ENCODE measurements around the gene PAX2. TPM values are rescaled to one million over a fixed set of nuclear protein-coding genes. Genes with fewer than 3 reads are reported as not detected.

The PAX2 gene
- total RNA-seq, 4 donors from 2014 or later, result not detected

GRCh38 chr10:100749309-100750217 is 4.2 kb downstream of the PAX2 start:
- TF ChIP-seq POLR2A (IDR thresholded peaks at IDR 0.05), result no peak
- no peak for TF ChIP-seq CTCF (IDR thresholded peaks at IDR 0.05)
- H3K27me3 ChIP-seq, result peaks cover 42 to 100% (median 63%) of the 10 kb centered on the region in 4 donors
- H3K36me3 ChIP-seq, result no peaks in the 10 kb centered on the region
- no peak for DNase-seq
- H3K4me1 ChIP-seq, result peaks cover 26 to 49% (median 32%) of the 10 kb centered on the region in 3 donors
- H3K27ac ChIP-seq, result no peak overlapping the region
- no peak overlapping the region for H3K4me3 ChIP-seq
- WGBS, 2 donors, result 11 to 16% methylated on average over 32 to 35 of the region's 50 CpGs
- intact Hi-C loops (cut with DNase I), result no loop called here
- H3K9me3 ChIP-seq, result no peaks in the 10 kb centered on the region

GRCh38 chr10:100750291-100751210 is 5.2 kb downstream of the PAX2 start:
- Histone ChIP-seq H3K9me3 (no peaks in the 10 kb centered on the region), H3K4me3 (no peak overlapping the region), H3K4me1 (peaks cover 17 to 39% (median 22%) of the 10 kb centered on the region in 3 donors), H3K27me3 (peaks cover 35 to 100% (median 54%) of the 10 kb centered on the region in 4 donors), H3K36me3 (no peaks in the 10 kb centered on the region), H3K27ac (no peak overlapping the region)
- DNase-seq, result no peak
- intact Hi-C loops (cut with DNase I), result no loop called here
- TF ChIP-seq CTCF (IDR thresholded peaks at IDR 0.05), result no peak
- TF ChIP-seq POLR2A (IDR thresholded peaks at IDR 0.05), result no peak
- WGBS, 2 donors, result 2 to 7% methylated on average over 6 to 14 of the region's 37 CpGs

- no peak overlapping the region for H3K4me3 ChIP-seq
- H3K4me1 ChIP-seq, result peaks cover 10 to 31% (median 14%) of the 10 kb centered on the region in 3 donors
- intact Hi-C loops (cut with DNase I), result no loop called here
- peaks cover 30 to 100% (median 46%) of the 10 kb centered on the region in 4 donors for H3K27me3 ChIP-seq
- no peaks in the 10 kb centered on the region for H3K36me3 ChIP-seq
- TF ChIP-seq CTCF (IDR thresholded peaks at IDR 0.05) (no peak), POLR2A (IDR thresholded peaks at IDR 0.05) (no peak)
- DNase-seq, result no peak
- H3K9me3 ChIP-seq, result no peaks in the 10 kb centered on the region
- no peak overlapping the region for H3K27ac ChIP-seq
- 16 to 22% methylated on average over 3 to 4 of the region's 7 CpGs for WGBS, 2 donors
Measured at GRCh38 chr10:100751211-100751933, 6.0 kb downstream of the PAX2 start.

- TF ChIP-seq CTCF (IDR thresholded peaks at IDR 0.05) (no peak), POLR2A (IDR thresholded peaks at IDR 0.05) (no peak)
- 86 to 96% methylated on average over 1 of the region's 1 CpG for WGBS, 2 donors
- H3K9me3 ChIP-seq, result no peaks in the 10 kb centered on the region
- H3K27ac ChIP-seq, result no peak overlapping the region
- no peak for DNase-seq
- peaks cover 3 to 100% (median 9%) of the 10 kb centered on the region in 4 donors for H3K27me3 ChIP-seq
- intact Hi-C loops (cut with DNase I), result no loop called here
- no peak overlapping the region for H3K4me3 ChIP-seq
- H3K4me1 ChIP-seq, result no peaks in the 10 kb centered on the region
- H3K36me3 ChIP-seq, result no peaks in the 10 kb centered on the region
Measured at GRCh38 chr10:100755821-100756220, 10.4 kb downstream of the PAX2 start.

Data from esophagus squamous epithelium (tissue), 5 donors.